Measurements from ENCODE around the gene BMPR1A. TPM values are rescaled to one million over a fixed set of nuclear protein-coding genes. Genes with fewer than 3 reads are reported as not detected.

BMPR1A gene
- total RNA-seq, 1 donor from 2014 or later = 74.2 TPM

- no peak overlapping the region for H3K4me3 Mint-ChIP-seq (ENCODE audit: unreplicated experiment)
- H3K27ac Mint-ChIP-seq (ENCODE audit: unreplicated experiment) = peak overlapping the region; percentile 87
- peaks cover 51% of the 10 kb centered on the region for H3K4me1 Mint-ChIP-seq (ENCODE audit: low read depth)
- no peak for DNase-seq (ENCODE audit: low spot score)
- no peak for TF ChIP-seq CTCF (IDR thresholded peaks at IDR 0.05)
- no peaks in the 10 kb centered on the region for H3K27me3 Mint-ChIP-seq (ENCODE audit: low read depth)
- H3K9me3 Mint-ChIP-seq (ENCODE audit: low read depth) = peaks cover 13% of the 10 kb centered on the region
- H3K36me3 Mint-ChIP-seq (ENCODE audit: low read depth) = peaks cover 3% of the 10 kb centered on the region
Observed at GRCh38 chr10:86954681-86955500, 198.5 kb downstream of the BMPR1A start.

- Mint-ChIP-seq H3K9me3 (ENCODE audit: low read depth) (peaks cover 13% of the 10 kb centered on the region), H3K4me1 (ENCODE audit: low read depth) (peaks cover 53% of the 10 kb centered on the region), H3K36me3 (ENCODE audit: low read depth) (peaks cover 3% of the 10 kb centered on the region), H3K27me3 (ENCODE audit: low read depth) (no peaks in the 10 kb centered on the region), H3K4me3 (ENCODE audit: unreplicated experiment) (no peak overlapping the region), H3K27ac (ENCODE audit: unreplicated experiment) (peak overlapping the region; percentile 49)
- DNase-seq (ENCODE audit: low spot score) = peak; percentile 57
- TF ChIP-seq CTCF (IDR thresholded peaks at IDR 0.05) = no peak
Observed at GRCh38 chr10:86955501-86956194, 199.2 kb downstream of the BMPR1A start.

- H3K27ac Mint-ChIP-seq (ENCODE audit: unreplicated experiment) = peak overlapping the region; percentile 22
- H3K4me3 Mint-ChIP-seq (ENCODE audit: unreplicated experiment) = no peak overlapping the region
Observed at GRCh38 chr10:86956195-86956847, 199.9 kb downstream of the BMPR1A start.

GRCh38 chr10:86956848-86957448 lies 200.5 kb downstream of the BMPR1A start:
- H3K9me3 Mint-ChIP-seq (ENCODE audit: low read depth) = peaks cover 9% of the 10 kb centered on the region
- TF ChIP-seq CTCF (IDR thresholded peaks at IDR 0.05) = no peak
- no peaks in the 10 kb centered on the region for H3K27me3 Mint-ChIP-seq (ENCODE audit: low read depth)
- no peak overlapping the region for H3K4me3 Mint-ChIP-seq (ENCODE audit: unreplicated experiment)
- H3K4me1 Mint-ChIP-seq (ENCODE audit: low read depth) = peaks cover 54% of the 10 kb centered on the region
- DNase-seq (ENCODE audit: low spot score) = no peak
- H3K36me3 Mint-ChIP-seq (ENCODE audit: low read depth) = peaks cover 3% of the 10 kb centered on the region
- H3K27ac Mint-ChIP-seq (ENCODE audit: unreplicated experiment) = no peak overlapping the region

More at GRCh38 chr10:86956195-86956847, 199.9 kb downstream of the BMPR1A start:
- Mint-ChIP-seq H3K36me3 (ENCODE audit: low read depth) (peaks cover 3% of the 10 kb centered on the region), H3K9me3 (ENCODE audit: low read depth) (peaks cover 13% of the 10 kb centered on the region), H3K27me3 (ENCODE audit: low read depth) (no peaks in the 10 kb centered on the region), H3K4me1 (ENCODE audit: low read depth) (peaks cover 54% of the 10 kb centered on the region)
- TF ChIP-seq CTCF (IDR thresholded peaks at IDR 0.05) = no peak
- DNase-seq (ENCODE audit: low spot score) = peak; percentile 58

Data from chondrocyte (in vitro differentiated cells).